Activated T-helper 2 cell treated with anti-CD3 and anti-CD28 coated beads, Interferon-gamma antibody, Interleukin-2, Interleukin-4, amounts not matched to agents 10 μg/mL and 5 μg/mL and 100 μg/mL, durations not matched to agents 14 hours and 24 hours and 36 hours (primary cell): Measurements from ENCODE around the gene EGLN3. TPM values are rescaled to one million over a fixed set of nuclear protein-coding genes. Genes with fewer than 3 reads are reported as not detected.
A peak's percentile ranks its signal among the peaks of the same experiment; 100 is the strongest.

ENCODE experiments used
- DNase-seq: peaks from one replicate; pipeline ENCODE4 v3.0.0; 2021; ENCODE audit warnings: low spot score
- H3K27ac Mint-ChIP-seq: one replicate; pipeline ENCODE4 v1.8.0; 2021; ENCODE audit warnings: mixed read lengths
- H3K27me3 Mint-ChIP-seq: one replicate; pipeline ENCODE4 v1.8.0; 2021; ENCODE audit warnings: low read depth, mixed read lengths
- H3K36me3 Mint-ChIP-seq: one replicate; pipeline ENCODE4 v1.8.0; 2021; ENCODE audit warnings: low read depth, mixed read lengths
- H3K4me1 Mint-ChIP-seq: one replicate; pipeline ENCODE4 v1.8.0; 2021; ENCODE audit warnings: low read depth, mixed read lengths
- H3K4me3 Mint-ChIP-seq: one replicate; pipeline ENCODE4 v1.8.0; 2021; ENCODE audit warnings: low read depth, mild to moderate bottlenecking, moderate library complexity, mixed read lengths
- H3K9me3 Mint-ChIP-seq: one replicate; pipeline ENCODE4 v1.8.0; 2021; ENCODE audit warnings: mixed read lengths
- intact Hi-C: fragments of 100-400 bp; cut with micrococcal nuclease; formaldehyde crosslinking; loops from one replicate; pipeline ENCODE4 v1.15.1; 2023
- total RNA-seq: library from RNA; stranded (reverse); gene quantifications from 2 replicates; pipeline ENCODE4 v1.2.3, GENCODE V29; 2022

EGLN3 gene
- total RNA-seq, 1 donor from 2014 or later, result 16.0 TPM

DNA sequence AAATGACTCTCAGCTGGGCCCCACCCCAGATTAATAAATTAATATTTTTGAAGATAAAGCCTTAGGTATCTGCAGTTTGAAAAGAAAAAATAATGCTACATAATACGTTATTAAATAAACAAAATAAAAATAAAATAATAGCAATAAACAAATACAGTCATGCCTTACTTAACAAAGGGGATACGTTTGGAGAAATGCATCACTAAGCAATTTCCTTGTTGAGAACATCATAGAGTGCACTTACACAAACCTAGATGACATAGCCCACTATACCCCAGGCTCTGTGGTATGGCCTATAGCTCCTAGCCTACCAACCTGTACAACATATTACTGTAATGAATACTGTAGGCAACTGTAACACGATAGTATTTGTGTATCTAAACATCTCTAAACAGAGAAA, 7.1 kb upstream of the EGLN3 start:
- peaks cover 17% of the 10 kb centered on the region for H3K4me1 Mint-ChIP-seq
- intact Hi-C loops, result no loop called here
- DNase-seq, result no peak
- H3K36me3 Mint-ChIP-seq, result peaks cover 13% of the 10 kb centered on the region
- peaks cover 36% of the 10 kb centered on the region for H3K27me3 Mint-ChIP-seq
- no peak overlapping the region for H3K27ac Mint-ChIP-seq
- H3K4me3 Mint-ChIP-seq, result no peak overlapping the region
- H3K9me3 Mint-ChIP-seq, result peaks cover 8% of the 10 kb centered on the region

DNA sequence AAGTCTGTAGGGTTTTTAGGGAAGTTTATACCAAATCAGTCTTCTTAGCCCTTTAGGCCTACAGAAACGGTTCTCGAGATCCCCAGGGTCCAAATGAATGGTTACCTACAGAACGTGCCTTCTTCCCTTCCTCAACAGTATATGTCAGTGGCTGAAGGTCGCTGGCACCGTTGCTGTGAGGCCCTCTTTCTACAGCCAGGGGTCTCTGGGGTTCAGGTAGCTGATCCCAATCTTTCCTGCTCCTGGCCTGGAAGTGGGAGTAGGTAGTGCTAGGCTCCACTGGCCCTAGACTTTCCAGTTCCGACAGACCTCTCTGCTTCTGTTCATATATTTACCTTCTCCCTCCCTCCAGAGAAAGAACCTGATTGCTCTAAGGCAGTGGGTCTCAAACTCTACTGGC, 6.4 kb upstream of the EGLN3 start:
- DNase-seq, result no peak
- no peak overlapping the region for H3K27ac Mint-ChIP-seq
- H3K4me1 Mint-ChIP-seq, result peaks cover 15% of the 10 kb centered on the region
- intact Hi-C loops, result no loop called here
- peaks cover 41% of the 10 kb centered on the region for H3K27me3 Mint-ChIP-seq
- peaks cover 8% of the 10 kb centered on the region for H3K36me3 Mint-ChIP-seq
- H3K9me3 Mint-ChIP-seq, result peaks cover 3% of the 10 kb centered on the region
- H3K4me3 Mint-ChIP-seq, result no peak overlapping the region

DNA sequence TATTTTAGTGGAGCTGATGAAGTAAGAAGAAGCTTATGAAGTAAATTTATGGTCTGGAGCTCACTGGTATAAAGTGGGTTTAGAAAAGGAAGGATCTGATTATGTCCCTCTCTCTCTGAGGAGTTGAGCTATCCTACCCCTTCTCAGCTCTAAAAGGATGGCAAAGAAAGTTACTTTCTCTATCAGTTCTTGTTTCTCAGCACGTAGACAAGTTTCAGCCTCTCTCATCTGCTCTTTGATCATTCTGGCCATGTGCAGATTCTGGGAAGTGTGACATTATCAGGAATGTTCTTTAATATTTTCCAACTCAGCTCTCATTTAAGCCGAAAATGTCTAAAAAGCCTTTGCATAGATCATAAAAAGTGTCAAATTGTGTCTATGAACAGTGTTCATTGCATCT, 5.8 kb upstream of the EGLN3 start:
- Mint-ChIP-seq H3K9me3 (no peaks in the 10 kb centered on the region), H3K27me3 (peaks cover 41% of the 10 kb centered on the region), H3K36me3 (peaks cover 5% of the 10 kb centered on the region), H3K27ac (no peak overlapping the region), H3K4me1 (peaks cover 14% of the 10 kb centered on the region), H3K4me3 (no peak overlapping the region)
- intact Hi-C loops, result no loop called here
- DNase-seq, result no peak

DNA sequence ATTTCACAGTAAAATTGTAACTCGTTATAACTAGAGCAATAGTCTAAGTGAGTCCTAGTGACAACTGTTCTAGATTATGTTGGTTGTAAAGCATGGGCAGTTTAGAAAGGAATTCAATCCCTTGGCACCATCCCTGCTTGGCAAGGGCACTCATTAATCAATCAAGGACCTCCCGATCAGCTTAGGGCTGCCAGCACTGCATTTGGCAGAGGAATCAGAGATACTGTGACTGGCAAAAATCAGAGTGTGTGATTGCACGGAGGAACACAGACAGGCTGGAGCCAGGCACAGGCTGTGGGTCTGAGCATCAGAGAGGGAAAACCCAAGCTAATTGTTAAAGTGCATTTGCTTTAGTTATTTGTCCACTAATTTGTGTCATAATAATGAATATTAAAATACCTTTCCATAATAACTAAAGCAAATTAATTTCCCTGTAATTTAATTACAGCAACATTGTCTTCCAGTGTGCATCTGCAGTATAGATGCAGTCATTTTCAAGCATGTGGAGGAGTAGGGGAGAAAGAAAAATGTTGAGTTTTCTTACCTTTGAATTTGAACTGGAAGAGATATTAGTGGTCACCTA, 3.2 kb upstream of the EGLN3 start:
- H3K36me3 Mint-ChIP-seq, result peaks cover 15% of the 10 kb centered on the region
- H3K4me1 Mint-ChIP-seq, result peaks cover 18% of the 10 kb centered on the region
- H3K27ac Mint-ChIP-seq, result no peak overlapping the region
- intact Hi-C loops, result loop anchor here (5.0 kb wide), 3 partner anchors 88 to 258 kb away; no protein-coding TSS in a partner anchor
- H3K9me3 Mint-ChIP-seq, result no peaks in the 10 kb centered on the region
- peaks cover 52% of the 10 kb centered on the region for H3K27me3 Mint-ChIP-seq
- DNase-seq, result no peak
- H3K4me3 Mint-ChIP-seq, result no peak overlapping the region

DNA sequence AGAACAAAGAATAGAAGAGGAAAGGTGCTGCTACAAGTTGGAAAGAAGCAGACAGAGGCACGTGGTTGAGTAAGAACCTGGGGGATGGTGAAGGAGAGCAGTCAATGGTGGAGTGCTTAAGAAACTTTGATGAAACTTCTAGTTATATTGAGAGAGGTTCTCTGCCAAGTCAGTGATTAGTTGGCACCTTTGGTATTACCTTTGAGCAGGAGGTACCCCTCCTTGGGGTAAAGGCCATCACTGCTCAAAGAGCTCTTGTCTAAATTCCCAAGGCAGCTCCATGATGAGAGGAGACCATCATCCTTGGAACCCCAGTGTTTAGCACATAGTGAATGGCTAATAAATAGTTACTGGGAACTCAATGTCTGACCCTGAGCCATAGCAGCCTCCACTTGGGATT, 1.7 kb upstream of the EGLN3 start:
- peaks cover 22% of the 10 kb centered on the region for H3K36me3 Mint-ChIP-seq
- H3K27ac Mint-ChIP-seq, result no peak overlapping the region
- no peak overlapping the region for H3K4me3 Mint-ChIP-seq

DNA sequence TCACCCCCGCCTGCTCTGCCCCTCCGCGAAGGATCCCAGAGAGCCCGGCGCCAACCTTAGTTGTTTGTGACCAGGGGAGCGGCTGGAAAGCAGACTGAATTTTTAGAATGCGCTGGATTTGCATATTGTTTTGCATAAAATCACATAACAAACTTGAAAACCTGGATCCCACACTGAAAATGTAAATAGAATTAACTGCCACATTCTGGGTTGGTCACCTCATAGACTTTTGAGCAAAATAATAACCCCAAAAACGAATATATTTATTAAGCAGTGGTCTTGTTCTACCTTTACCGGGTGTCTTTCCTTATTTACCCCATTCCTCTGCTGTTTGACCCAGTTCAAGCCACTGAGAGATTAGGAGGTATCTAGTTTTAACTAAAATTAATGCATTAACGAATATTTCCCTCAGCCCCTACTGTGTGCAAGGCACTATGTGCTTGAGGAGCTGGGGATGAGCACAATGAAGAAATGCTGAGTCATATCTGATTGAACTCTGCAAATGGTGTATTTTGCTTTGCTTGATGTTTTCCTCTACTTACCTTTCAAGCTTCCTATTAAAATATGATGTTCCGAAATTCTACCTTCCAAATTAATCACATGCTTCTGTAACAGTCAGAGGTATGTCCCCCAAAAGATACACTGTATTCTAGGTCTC, 438 bp upstream of the EGLN3 start:
- Mint-ChIP-seq H3K4me3 (peak overlapping the region; percentile 79), H3K27ac (no peak overlapping the region), H3K27me3 (peaks cover 57% of the 10 kb centered on the region), H3K9me3 (no peaks in the 10 kb centered on the region), H3K36me3 (peaks cover 30% of the 10 kb centered on the region), H3K4me1 (peaks cover 40% of the 10 kb centered on the region)
- intact Hi-C loops, result loop anchor here (2.0 to 5.0 kb wide), 7 partner anchors 13 to 275 kb away; no protein-coding TSS in a partner anchor
- DNase-seq, result no peak

More for the DNA sequence above, 1.7 kb upstream of the EGLN3 start:
- no peak for DNase-seq
- intact Hi-C loops, result loop anchor here (5.0 kb wide), 3 partner anchors 90 to 260 kb away; no protein-coding TSS in a partner anchor
- Mint-ChIP-seq H3K27me3 (peaks cover 57% of the 10 kb centered on the region), H3K9me3 (no peaks in the 10 kb centered on the region), H3K4me1 (peaks cover 28% of the 10 kb centered on the region)

DNA sequence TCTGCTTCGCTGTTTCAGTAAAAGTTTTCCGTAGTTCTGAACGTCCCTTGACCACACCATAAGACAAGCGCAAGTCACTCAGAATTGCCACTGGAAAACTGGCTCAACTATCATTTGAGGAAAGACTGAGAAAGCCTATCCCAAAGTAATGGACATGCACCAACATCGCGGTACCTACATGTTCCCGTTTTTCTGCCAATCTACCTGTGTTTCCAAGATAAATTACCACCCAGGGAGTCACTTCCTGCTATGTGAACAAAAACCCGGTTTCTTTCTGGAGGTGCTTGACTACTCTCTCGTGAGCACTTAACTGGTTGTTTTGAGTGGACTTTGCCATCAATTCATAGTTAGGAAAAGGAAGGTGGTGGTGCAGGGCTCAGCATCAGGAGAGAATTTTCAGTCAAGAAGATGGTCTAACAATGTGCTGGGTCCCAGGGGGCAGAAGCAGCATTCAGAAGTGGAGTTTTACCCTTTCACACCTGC, 1.4 kb downstream of the EGLN3 start:
- H3K27ac Mint-ChIP-seq, result no peak overlapping the region
- peaks cover 41% of the 10 kb centered on the region for H3K36me3 Mint-ChIP-seq
- H3K4me1 Mint-ChIP-seq, result peaks cover 45% of the 10 kb centered on the region
- no peak for DNase-seq
- H3K4me3 Mint-ChIP-seq, result peak overlapping the region; percentile 79
- H3K27me3 Mint-ChIP-seq, result peaks cover 46% of the 10 kb centered on the region
- no peaks in the 10 kb centered on the region for H3K9me3 Mint-ChIP-seq
- intact Hi-C loops, result loop anchor here (5.0 kb wide), 1 partner anchor 112 kb away; no protein-coding TSS in a partner anchor

DNA sequence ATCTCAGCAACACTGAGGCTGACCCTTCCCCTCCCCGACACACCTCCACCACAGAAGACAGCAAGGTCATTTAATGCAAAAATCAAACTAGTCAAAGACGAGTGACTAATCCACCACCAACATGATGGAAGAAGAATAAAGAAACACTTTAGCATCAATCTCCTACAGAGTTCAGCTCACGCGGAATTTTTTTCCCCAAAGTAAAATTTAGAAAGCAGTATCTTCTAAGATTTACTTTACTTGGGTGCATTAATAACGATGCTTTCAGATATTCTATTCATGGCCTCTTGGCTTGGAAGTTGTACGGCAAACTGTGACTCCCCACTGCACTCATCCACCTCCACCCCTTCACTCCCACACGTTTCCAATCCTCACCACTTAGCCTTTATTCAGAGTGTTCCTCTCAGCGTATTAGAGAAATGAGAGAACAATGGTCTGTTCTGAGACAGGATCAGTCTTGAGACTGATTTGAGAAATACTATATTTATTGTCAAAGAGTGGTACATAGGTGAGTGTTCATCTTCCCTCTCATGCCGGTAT, 1.9 kb downstream of the EGLN3 start:
- intact Hi-C loops, result loop anchor here (5.0 kb wide), 1 partner anchor 112 kb away; no protein-coding TSS in a partner anchor

DNA sequence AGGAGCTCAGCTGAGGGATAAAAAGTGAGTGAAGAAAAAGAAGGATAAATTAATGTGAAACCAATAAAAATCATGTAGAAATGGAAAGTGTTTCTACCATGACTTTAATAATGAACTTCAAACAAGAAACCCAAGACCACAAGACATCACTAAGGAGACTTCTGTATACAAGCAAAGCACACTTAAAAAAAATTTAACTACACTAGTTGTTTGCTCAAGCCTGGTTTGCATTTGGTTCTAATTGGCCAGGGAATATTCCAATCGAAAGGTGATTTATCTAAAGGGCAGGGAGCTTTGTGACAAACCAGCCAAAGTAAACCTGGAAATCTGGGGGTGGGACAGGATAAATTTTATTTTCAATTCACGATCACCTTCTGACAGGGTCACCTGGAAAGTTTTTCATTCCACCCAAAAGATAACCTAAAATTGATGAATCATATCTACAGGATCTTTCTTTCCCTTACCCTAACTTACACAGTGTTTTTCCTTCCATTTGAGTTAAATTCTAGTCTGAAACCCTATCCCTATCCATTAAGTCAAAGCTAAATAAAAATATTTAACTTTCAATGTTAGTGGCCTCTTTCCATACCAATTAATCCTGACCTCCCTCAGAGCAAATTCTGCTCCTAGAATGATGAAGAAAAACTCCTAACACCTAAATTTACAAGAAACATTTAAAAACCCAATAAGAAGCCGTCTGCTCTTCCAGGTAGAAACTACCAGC, 2.6 kb downstream of the EGLN3 start:
- no peak for DNase-seq
- Mint-ChIP-seq H3K9me3 (no peaks in the 10 kb centered on the region), H3K27ac (no peak overlapping the region), H3K4me3 (peak overlapping the region; percentile 79), H3K27me3 (peaks cover 35% of the 10 kb centered on the region), H3K4me1 (peaks cover 48% of the 10 kb centered on the region), H3K36me3 (peaks cover 45% of the 10 kb centered on the region)
- intact Hi-C loops, result loop anchor here (5.0 kb wide), 1 partner anchor 111 kb away; no protein-coding TSS in a partner anchor

More for the DNA sequence above, 1.9 kb downstream of the EGLN3 start:
- H3K4me3 Mint-ChIP-seq, result peak overlapping the region; percentile 79
- DNase-seq, result no peak
- no peaks in the 10 kb centered on the region for H3K9me3 Mint-ChIP-seq
- H3K4me1 Mint-ChIP-seq, result peaks cover 48% of the 10 kb centered on the region
- no peak overlapping the region for H3K27ac Mint-ChIP-seq
- peaks cover 45% of the 10 kb centered on the region for H3K36me3 Mint-ChIP-seq
- peaks cover 41% of the 10 kb centered on the region for H3K27me3 Mint-ChIP-seq

DNA sequence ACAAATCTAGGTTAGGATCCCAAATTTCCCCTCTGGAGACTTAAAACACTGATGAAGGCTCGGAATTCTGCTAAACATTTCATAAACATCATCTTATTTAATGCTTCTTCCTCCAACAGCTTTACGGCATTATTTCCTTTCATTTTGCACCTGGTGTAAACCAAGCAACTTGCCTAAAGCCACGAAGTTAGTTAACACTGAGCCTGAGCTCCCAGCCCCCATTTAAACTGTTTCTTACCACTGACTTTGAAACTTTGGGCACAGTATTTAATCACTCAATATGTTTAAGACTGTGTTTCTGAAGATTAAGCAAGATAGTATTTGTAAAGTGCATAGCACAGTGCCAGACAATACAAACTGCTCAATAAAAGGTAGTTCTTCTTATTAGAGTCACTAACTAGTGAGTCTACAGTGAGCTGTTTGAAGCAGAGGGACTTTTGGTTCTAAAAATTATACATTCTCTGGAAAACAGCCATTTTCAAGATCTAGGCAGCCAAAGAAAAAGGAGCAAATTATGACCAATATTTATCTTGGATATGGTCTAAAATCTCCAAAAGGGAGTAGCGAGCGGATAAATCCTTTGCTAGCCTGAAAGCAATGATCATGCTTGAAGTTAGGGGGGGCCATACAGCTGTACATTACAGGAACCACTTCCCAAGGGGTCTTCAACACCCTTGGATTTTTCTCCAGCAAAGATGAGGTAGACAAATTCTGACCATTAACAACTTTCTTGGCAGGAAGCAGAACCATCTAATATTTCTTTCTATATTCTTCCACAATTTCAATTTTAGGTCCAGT, 4.0 kb downstream of the EGLN3 start:
- Mint-ChIP-seq H3K27me3 (peaks cover 24% of the 10 kb centered on the region), H3K9me3 (no peaks in the 10 kb centered on the region), H3K4me3 (peak overlapping the region; percentile 73), H3K4me1 (peaks cover 52% of the 10 kb centered on the region), H3K36me3 (peaks cover 55% of the 10 kb centered on the region), H3K27ac (no peak overlapping the region)
- DNase-seq, result no peak
- intact Hi-C loops, result loop anchor here (5.0 kb wide), 1 partner anchor 110 kb away; no protein-coding TSS in a partner anchor

DNA sequence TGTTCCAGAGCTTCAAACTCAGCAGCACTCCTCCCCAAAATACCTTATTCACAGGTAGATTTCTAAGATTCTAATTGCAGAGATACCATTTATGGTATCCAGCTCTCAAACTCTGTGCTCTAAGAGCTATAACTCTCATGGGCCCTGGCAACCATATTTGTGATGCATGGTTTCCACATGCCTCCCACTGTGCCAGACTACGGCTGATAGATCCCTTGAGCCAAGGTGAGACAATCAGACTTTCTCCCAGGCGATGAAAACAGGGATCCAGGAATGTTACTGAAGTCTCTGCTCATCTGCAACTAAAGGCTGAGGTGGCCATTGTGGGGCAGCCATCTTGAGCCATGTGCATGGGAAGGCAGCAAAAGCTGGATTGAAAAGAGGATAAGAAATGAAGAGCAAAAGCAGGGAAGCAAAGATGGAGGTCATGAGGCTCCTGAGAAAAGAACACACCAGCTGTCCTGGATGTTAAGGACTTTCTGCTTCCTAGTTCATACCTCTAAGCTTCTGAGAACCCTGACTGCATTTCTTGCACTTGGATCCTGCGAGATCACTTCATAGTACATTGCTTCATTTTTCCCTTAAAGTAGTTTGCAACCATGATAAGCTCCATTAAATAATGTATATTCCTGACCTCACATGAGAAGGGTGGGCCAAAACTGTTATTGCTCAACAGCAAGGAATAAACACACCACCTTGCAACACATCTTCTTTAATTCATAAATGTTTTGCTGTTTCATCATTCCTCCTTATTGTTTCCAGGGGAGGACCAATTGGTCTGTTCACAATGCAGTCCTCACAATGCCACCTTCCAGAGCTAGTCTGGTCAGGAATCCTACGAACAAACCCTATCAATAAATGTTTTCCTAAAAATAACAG, 5.4 kb downstream of the EGLN3 start:
- Mint-ChIP-seq H3K27me3 (peaks cover 19% of the 10 kb centered on the region), H3K4me3 (peak overlapping the region; percentile 35), H3K4me1 (peaks cover 49% of the 10 kb centered on the region), H3K36me3 (peaks cover 67% of the 10 kb centered on the region), H3K27ac (no peak overlapping the region), H3K9me3 (no peaks in the 10 kb centered on the region)
- DNase-seq, result no peak
- intact Hi-C loops, result loop anchor here (5.0 kb wide), 1 partner anchor 108 kb away; no protein-coding TSS in a partner anchor
